Measurements from ENCODE around the gene DUSP14. TPM values are rescaled to one million over a fixed set of nuclear protein-coding genes. Genes with fewer than 3 reads are reported as not detected.

Gene DUSP14
- total RNA-seq, 5 donors from 2014 or later (not counting 1 experiment from before 2014, with no cell fraction given), result 4.0 to 9.6 (median 5.4) TPM

- no peak overlapping the region for H3K27ac Mint-ChIP-seq
- H3K4me1 ChIP-seq (ENCODE audit: control insufficient read depth in 1 of 2, extremely low read depth in 1 of 2, insufficient read depth in 2 of 2, low read length in 2 of 2), result no peaks in the 10 kb centered on the region
- DNase-seq (no peak), ATAC-seq (replicated peaks in 1 of 4) (no peak)
- peaks cover 0 to 2% of the 10 kb centered on the region in 2 donors for H3K36me3 ChIP-seq (ENCODE audit: control insufficient read depth in 2 of 2, extremely low read depth in 1 of 2, insufficient read depth in 1 of 2, low read length in 1 of 2)
- no peaks in the 10 kb centered on the region for H3K9me3 ChIP-seq
- no peak overlapping the region for H3K4me3 Mint-ChIP-seq
- H3K27me3 Mint-ChIP-seq, result no peaks in the 10 kb centered on the region
- H3K9me3 Mint-ChIP-seq, result no peaks in the 10 kb centered on the region
- H3K27ac ChIP-seq (ENCODE audit: low read length), result no peak overlapping the region
- no peaks in the 10 kb centered on the region for H3K27me3 ChIP-seq (replicated peaks in 1 of 2; ENCODE audit: control insufficient read depth in 2 of 2, extremely low read depth in 1 of 2, insufficient read depth in 2 of 2, low read length in 1 of 2)
- CTCF ChIA-PET, result no interaction called here
- H3K4me1 Mint-ChIP-seq, result no peaks in the 10 kb centered on the region
- H3K4me3 ChIP-seq (ENCODE audit: control insufficient read depth in 1 of 2, extremely low read depth in 1 of 2, low read length in 1 of 2), result no peak overlapping the region
- POLR2A ChIA-PET, result no interaction called here
- H3K36me3 Mint-ChIP-seq, result peaks cover 5% of the 10 kb centered on the region
Observed at GRCh38 chr17:37500378-37500777, 10.7 kb downstream of the DUSP14 start.

DNA sequence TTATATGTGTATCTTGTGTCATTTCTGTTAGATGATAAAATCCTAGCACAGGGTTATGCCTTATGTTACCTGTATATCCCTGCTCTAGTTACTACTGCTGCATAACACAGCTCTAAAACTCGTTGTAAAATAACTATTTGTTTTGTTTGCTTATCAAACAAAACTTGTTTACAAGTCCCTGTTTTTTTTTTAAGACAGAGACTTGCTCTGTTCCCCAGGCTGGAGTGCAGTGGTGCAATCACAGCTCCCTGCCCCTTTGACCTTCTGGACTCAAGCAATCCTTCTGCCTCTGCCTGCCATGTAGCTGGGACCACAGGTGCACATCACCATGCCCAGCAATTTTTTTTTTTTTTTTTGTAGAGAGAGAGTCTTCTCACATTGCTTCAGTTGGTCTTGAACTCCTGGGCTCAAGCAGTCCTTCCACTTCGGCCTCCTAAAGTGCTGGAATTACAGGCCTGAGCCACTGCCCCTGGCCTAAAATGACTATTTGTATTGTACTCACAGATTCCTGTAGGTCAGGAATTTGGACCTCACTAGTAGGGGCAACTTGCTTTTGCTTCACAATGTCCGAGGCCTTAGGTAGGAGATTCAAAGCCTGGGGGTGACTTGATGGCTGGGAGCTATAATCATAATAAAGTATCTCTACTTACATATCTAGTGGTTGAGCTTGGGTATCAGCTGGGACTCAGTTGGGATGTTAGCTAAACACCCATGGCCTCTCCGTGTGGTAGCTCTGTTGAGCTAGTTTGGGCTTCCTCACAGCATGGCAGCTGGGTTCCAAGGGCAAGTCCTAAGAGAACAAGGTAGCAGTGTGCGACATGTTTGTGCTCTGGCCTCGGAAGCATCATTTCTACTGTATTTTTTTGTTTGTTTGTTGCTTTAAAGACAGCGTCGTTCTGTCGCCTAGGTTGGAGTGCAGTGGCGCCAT, 12.6 kb downstream of the DUSP14 start:
- H3K9me3 Mint-ChIP-seq, result no peaks in the 10 kb centered on the region
- Histone ChIP-seq H3K9me3 (no peaks in the 10 kb centered on the region), H3K27ac (ENCODE audit: low read length) (no peak overlapping the region), H3K4me1 (ENCODE audit: control insufficient read depth in 1 of 2, extremely low read depth in 1 of 2, insufficient read depth in 2 of 2, low read length in 2 of 2) (no peaks in the 10 kb centered on the region), H3K36me3 (ENCODE audit: control insufficient read depth in 2 of 2, extremely low read depth in 1 of 2, insufficient read depth in 1 of 2, low read length in 1 of 2) (peaks cover 0 to 2% of the 10 kb centered on the region in 2 donors), H3K4me3 (ENCODE audit: control insufficient read depth in 1 of 2, extremely low read depth in 1 of 2, low read length in 1 of 2) (no peak overlapping the region), H3K27me3 (replicated peaks in 1 of 2; ENCODE audit: control insufficient read depth in 2 of 2, extremely low read depth in 1 of 2, insufficient read depth in 2 of 2, low read length in 1 of 2) (no peaks in the 10 kb centered on the region)
- H3K27ac Mint-ChIP-seq, result no peak overlapping the region
- peaks cover 0 to 6% (median 6%) of the 10 kb centered on the region in 3 donors for H3K4me1 Mint-ChIP-seq
- ChIA-PET CTCF (interaction anchor here in 1 of 2 donors (0.5 to 0.7 kb wide), 2 partner anchors 17 to 62 kb away, joined by 3 read pairs; no protein-coding TSS in a partner anchor), POLR2A (no interaction called here)
- peaks cover 5% of the 10 kb centered on the region for H3K36me3 Mint-ChIP-seq
- H3K27me3 Mint-ChIP-seq, result no peaks in the 10 kb centered on the region
- no peak for ATAC-seq (replicated peaks in 1 of 4)
- no peak overlapping the region for H3K4me3 Mint-ChIP-seq
- whole genome bisulfite sequencing (ENCODE audit: insufficient coverage), result 84% methylated on average over 7 of the region's 10 CpGs
- no peak for DNase-seq

- H3K4me1 Mint-ChIP-seq, result peaks cover 0 to 6% (median 6%) of the 10 kb centered on the region in 3 donors
- ChIA-PET POLR2A (no interaction called here), CTCF (interaction anchor here in 1 of 2 donors (0.5 kb wide), 1 partner anchor 16 kb away, joined by 3 read pairs; no protein-coding TSS in a partner anchor)
- peaks cover 5% of the 10 kb centered on the region for H3K36me3 Mint-ChIP-seq
- H3K27ac Mint-ChIP-seq, result no peak overlapping the region
- no peaks in the 10 kb centered on the region for H3K4me1 ChIP-seq (ENCODE audit: control insufficient read depth in 1 of 2, extremely low read depth in 1 of 2, insufficient read depth in 2 of 2, low read length in 2 of 2)
- H3K4me3 ChIP-seq (ENCODE audit: control insufficient read depth in 1 of 2, extremely low read depth in 1 of 2, low read length in 1 of 2), result no peak overlapping the region
- DNase-seq (no peak), ATAC-seq (replicated peaks in 1 of 4) (no peak)
- H3K9me3 ChIP-seq, result no peaks in the 10 kb centered on the region
- peaks cover 0 to 2% of the 10 kb centered on the region in 2 donors for H3K36me3 ChIP-seq (ENCODE audit: control insufficient read depth in 2 of 2, extremely low read depth in 1 of 2, insufficient read depth in 1 of 2, low read length in 1 of 2)
- H3K27ac ChIP-seq (ENCODE audit: low read length), result no peak overlapping the region
- H3K27me3 ChIP-seq (replicated peaks in 1 of 2; ENCODE audit: control insufficient read depth in 2 of 2, extremely low read depth in 1 of 2, insufficient read depth in 2 of 2, low read length in 1 of 2), result no peaks in the 10 kb centered on the region
- H3K4me3 Mint-ChIP-seq, result no peak overlapping the region
- H3K27me3 Mint-ChIP-seq, result no peaks in the 10 kb centered on the region
- no CpG with 5 or more reads among the region's 6 CpGs for WGBS (ENCODE audit: insufficient coverage)
- H3K9me3 Mint-ChIP-seq, result no peaks in the 10 kb centered on the region
Observed at GRCh38 chr17:37503148-37503547, 13.5 kb downstream of the DUSP14 start.

DNA sequence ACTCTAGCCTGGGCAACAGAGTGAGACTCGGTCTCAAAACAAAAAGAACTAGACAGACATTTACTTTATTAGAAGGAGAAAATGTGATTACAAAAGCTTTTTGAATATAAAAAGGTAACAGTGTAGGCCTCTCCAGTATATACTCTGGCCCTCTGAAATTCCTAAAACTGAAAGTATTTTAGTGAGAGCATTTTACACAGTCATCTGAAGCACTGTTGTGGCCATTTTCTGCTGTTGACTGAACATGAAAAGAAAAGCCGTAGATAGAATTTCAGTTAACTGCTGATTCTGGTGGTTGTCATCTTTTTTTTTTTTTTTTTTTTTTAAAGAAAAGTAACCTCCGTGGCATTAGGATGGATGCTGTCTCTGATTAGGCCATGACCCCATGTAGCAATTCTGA, 15.6 kb downstream of the DUSP14 start:
- DNase-seq, result no peak
- ChIA-PET POLR2A (interaction anchor here in 1 of 2 donors (0.5 kb wide), 1 partner anchor 139 kb away, joined by 3 read pairs; no protein-coding TSS in a partner anchor), CTCF (interaction anchor here in 1 of 2 donors (0.7 kb wide), 1 partner anchor 149 kb away, joined by 6 read pairs; no protein-coding TSS in a partner anchor)
- Histone ChIP-seq H3K27ac (ENCODE audit: low read length) (no peak overlapping the region), H3K4me3 (ENCODE audit: control insufficient read depth in 1 of 2, extremely low read depth in 1 of 2, low read length in 1 of 2) (no peak overlapping the region), H3K9me3 (no peaks in the 10 kb centered on the region), H3K4me1 (ENCODE audit: control insufficient read depth in 1 of 2, extremely low read depth in 1 of 2, insufficient read depth in 2 of 2, low read length in 2 of 2) (no peaks in the 10 kb centered on the region), H3K36me3 (ENCODE audit: control insufficient read depth in 2 of 2, extremely low read depth in 1 of 2, insufficient read depth in 1 of 2, low read length in 1 of 2) (no peaks in the 10 kb centered on the region), H3K27me3 (replicated peaks in 1 of 2; ENCODE audit: control insufficient read depth in 2 of 2, extremely low read depth in 1 of 2, insufficient read depth in 2 of 2, low read length in 1 of 2) (no peaks in the 10 kb centered on the region)
- no peak overlapping the region for H3K27ac Mint-ChIP-seq
- no peaks in the 10 kb centered on the region for H3K27me3 Mint-ChIP-seq
- H3K36me3 Mint-ChIP-seq, result peaks cover 2% of the 10 kb centered on the region
- no peak for ATAC-seq (replicated peaks in 1 of 4)
- WGBS (ENCODE audit: insufficient coverage), result 100% methylated on average over 1 of the region's 3 CpGs
- peaks cover 6 to 14% (median 13%) of the 10 kb centered on the region in 3 donors for H3K4me1 Mint-ChIP-seq
- H3K9me3 Mint-ChIP-seq, result no peaks in the 10 kb centered on the region
- no peak overlapping the region for H3K4me3 Mint-ChIP-seq

GRCh38 chr17:37506678-37507077, 17.0 kb downstream of the DUSP14 start:
- H3K4me1 ChIP-seq (ENCODE audit: control insufficient read depth in 1 of 2, extremely low read depth in 1 of 2, insufficient read depth in 2 of 2, low read length in 2 of 2), result peaks cover 0 to 4% of the 10 kb centered on the region in 2 experiments
- no peak overlapping the region for H3K4me3 Mint-ChIP-seq
- ChIA-PET CTCF (interaction anchor here in 1 of 2 donors (0.6 kb wide), 1 partner anchor 1370 kb away, joined by 3 read pairs; no protein-coding TSS in a partner anchor), POLR2A (no interaction called here)
- WGBS (ENCODE audit: insufficient coverage), result 93% methylated on average over 5 of the region's 10 CpGs
- H3K4me1 Mint-ChIP-seq, result peaks cover 12 to 20% (median 17%) of the 10 kb centered on the region in 3 donors
- DNase-seq, result peak in 10 of 35 experiments; percentile 3 to 19 (median 12)
- H3K27me3 ChIP-seq (replicated peaks in 1 of 2; ENCODE audit: control insufficient read depth in 2 of 2, extremely low read depth in 1 of 2, insufficient read depth in 2 of 2, low read length in 1 of 2), result no peaks in the 10 kb centered on the region
- no peaks in the 10 kb centered on the region for H3K9me3 Mint-ChIP-seq
- H3K27me3 Mint-ChIP-seq, result no peaks in the 10 kb centered on the region
- no peak overlapping the region for H3K27ac ChIP-seq (ENCODE audit: low read length)
- peak in 2 of 4 experiments; percentile 27 to 29 for ATAC-seq (replicated peaks in 1 of 4)
- no peaks in the 10 kb centered on the region for H3K9me3 ChIP-seq
- no peaks in the 10 kb centered on the region for H3K36me3 ChIP-seq (ENCODE audit: control insufficient read depth in 2 of 2, extremely low read depth in 1 of 2, insufficient read depth in 1 of 2, low read length in 1 of 2)
- H3K36me3 Mint-ChIP-seq, result no peaks in the 10 kb centered on the region
- no peak overlapping the region for H3K27ac Mint-ChIP-seq
- H3K4me3 ChIP-seq (ENCODE audit: control insufficient read depth in 1 of 2, extremely low read depth in 1 of 2, low read length in 1 of 2), result no peak overlapping the region

DNA sequence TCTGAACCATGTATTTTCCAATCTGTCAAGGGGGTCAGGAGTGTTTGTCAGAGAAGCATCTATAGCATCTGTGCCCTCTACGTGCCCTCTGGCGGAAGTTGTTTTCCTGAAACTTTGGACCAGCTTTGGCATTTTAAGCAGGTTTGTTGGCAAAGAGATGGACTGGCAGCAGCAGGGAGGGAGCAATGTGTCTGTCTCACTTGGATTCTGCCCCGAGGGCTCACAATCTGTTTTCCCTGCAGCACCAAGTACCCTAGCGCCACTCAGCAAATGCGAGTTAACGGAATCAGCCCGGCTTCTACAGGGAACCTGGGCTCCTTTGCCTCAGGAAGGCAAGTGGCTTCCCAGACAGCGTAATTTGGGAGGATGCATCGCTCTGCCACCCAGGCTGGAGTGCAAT, 17.4 kb downstream of the DUSP14 start:
- DNase-seq (no peak), ATAC-seq (replicated peaks in 1 of 4) (no peak)
- peaks cover 2% of the 10 kb centered on the region for H3K36me3 Mint-ChIP-seq
- 96% methylated on average over 9 of the region's 9 CpGs for WGBS (ENCODE audit: insufficient coverage)
- Histone ChIP-seq H3K4me1 (ENCODE audit: control insufficient read depth in 1 of 2, extremely low read depth in 1 of 2, insufficient read depth in 2 of 2, low read length in 2 of 2) (peaks cover 0 to 4% of the 10 kb centered on the region in 2 experiments), H3K9me3 (no peaks in the 10 kb centered on the region), H3K27me3 (replicated peaks in 1 of 2; ENCODE audit: control insufficient read depth in 2 of 2, extremely low read depth in 1 of 2, insufficient read depth in 2 of 2, low read length in 1 of 2) (no peaks in the 10 kb centered on the region), H3K27ac (ENCODE audit: low read length) (no peak overlapping the region), H3K36me3 (ENCODE audit: control insufficient read depth in 2 of 2, extremely low read depth in 1 of 2, insufficient read depth in 1 of 2, low read length in 1 of 2) (no peaks in the 10 kb centered on the region), H3K4me3 (ENCODE audit: control insufficient read depth in 1 of 2, extremely low read depth in 1 of 2, low read length in 1 of 2) (no peak overlapping the region)
- peaks cover 12 to 22% (median 17%) of the 10 kb centered on the region in 3 donors for H3K4me1 Mint-ChIP-seq
- CTCF ChIA-PET, result no interaction called here
- H3K27ac Mint-ChIP-seq, result no peak overlapping the region
- POLR2A ChIA-PET, result no interaction called here
- no peaks in the 10 kb centered on the region for H3K27me3 Mint-ChIP-seq
- no peaks in the 10 kb centered on the region for H3K9me3 Mint-ChIP-seq
- H3K4me3 Mint-ChIP-seq, result no peak overlapping the region
